HCT116 (cell line): ENCODE measurements around the gene FNDC7. TPM values are rescaled to one million over a fixed set of nuclear protein-coding genes. Genes with fewer than 3 reads are reported as not detected.
A peak's percentile ranks its signal among the peaks of the same experiment; 100 is the strongest.

Source experiments
- ATAC-seq: fragments of 200-7000 bp; cut with Tn5 transposase; 2 replicates; pipeline ENCODE4 v1.9.1; 2020; ENCODE audit warnings: mild to moderate bottlenecking, moderate library complexity
- BruUV-seq: library from RNA; stranded (reverse); fragments of 400-500 nt; replicated peaks from 2 replicates; lab custom pipeline; 2021; lab: Mats Ljungman, UMichigan
- CTCF ChIA-PET: fragments of 300-600 bp; sonication (Branson Sonifier 250); formaldehyde crosslinking; loops from one replicate; lab custom pipeline; 2021; ENCODE audit warnings: antibody characterized with exemption; lab: Charles Lee
- POLR2A ChIA-PET: fragments of 300-600, 350-600 bp; sonication (Branson Sonifier 250); formaldehyde crosslinking; loops from one replicate; lab custom pipeline; 2021; ENCODE audit warnings: antibody characterized with exemption; lab: Charles Lee
- RAD21 ChIA-PET, 2 experiments: fragments of 300-600 bp; sonication (Branson Sonifier 250); formaldehyde crosslinking; loops; one replicate each; lab custom pipeline; 2023; ENCODE audit warnings: low total read pairs in 2 of 2; ENCODE audit not compliant: uncharacterized antibody in 2 of 2, unreplicated experiment in 2 of 2, low non-redundant PET in 1 of 2; lab: Charles Lee
- DNase-seq: peaks from one replicate; pipeline ENCODE4 v3.0.0-alpha.2; 2010; ENCODE audit warnings: low read depth, low spot score
- H2AFZ ChIP-seq: fragments of 200-600 bp; shearing (Covaris generic), sonication (generic); 2 replicates; pipeline ENCODE4 v1.6.1; 2017; ENCODE audit warnings: low read depth, mixed run types, mixed read lengths, antibody characterized with exemption, low read length; ENCODE audit not compliant: poor library complexity, severe bottlenecking
- H3K27ac ChIP-seq: 2 replicates; pipeline ENCODE4 v1.5.1; 2012; ENCODE audit warnings: low read depth, low read length
- H3K27me3 ChIP-seq: fragments of 200-600 bp; sonication (generic); 2 replicates; pipeline ENCODE4 v1.6.1; 2016; ENCODE audit warnings: mixed run types, low read length, mixed read lengths; ENCODE audit not compliant: insufficient read depth
- H3K36me3 ChIP-seq, 2 experiments: fragments of 200-500 bp in 1 of 2; fragments of 200-600 bp in 1 of 2; sonication (Bioruptor generic) in 1 of 2; sonication (generic) in 1 of 2; 2 replicates each; pipeline versions ENCODE4 v1.5.1 to v1.6.1; 2014 to 2016; ENCODE audit warnings: low read length in 2 of 2, inconsistent platforms in 1 of 2, mixed read lengths in 1 of 2, mixed run types in 1 of 2; ENCODE audit not compliant: insufficient read depth in 2 of 2, control insufficient read depth in 1 of 2
- H3K4me1 ChIP-seq, 2 experiments: fragments of 200-600 bp in 1 of 2; sonication (generic) in 1 of 2; 2 replicates each; pipeline versions ENCODE4 v1.5.1 to v1.6.1; 2012 to 2017; ENCODE audit warnings: low read length in 2 of 2, inconsistent platforms in 1 of 2, mild to moderate bottlenecking in 1 of 2, mixed read lengths in 1 of 2, mixed run types in 1 of 2, moderate library complexity in 1 of 2; ENCODE audit not compliant: insufficient read depth in 2 of 2, control insufficient read depth in 1 of 2
- H3K4me2 ChIP-seq: fragments of 200-600 bp; sonication (generic); 2 replicates; pipeline ENCODE4 v1.6.1; 2017; ENCODE audit warnings: mixed run types, low read length, mixed read lengths
- H3K4me3 ChIP-seq, 2 experiments: fragments of 200-600 bp in 1 of 2; sonication (generic) in 1 of 2; replicated peaks in 1 of 2; 2 replicates each; pipeline ENCODE4 v1.5.1; 2011 to 2016; ENCODE audit warnings: low read length in 2 of 2, control low read depth in 1 of 2, low read depth in 1 of 2, mild to moderate bottlenecking in 1 of 2, mixed read lengths in 1 of 2, mixed run types in 1 of 2
- H3K79me2 ChIP-seq: fragments of 200-600 bp; sonication (generic); 2 replicates; pipeline ENCODE4 v1.6.1; 2017; ENCODE audit warnings: mild to moderate bottlenecking, mixed run types, low read length, moderate library complexity, mixed read lengths; ENCODE audit not compliant: insufficient read depth
- H3K9ac ChIP-seq: fragments of 200-600 bp; sonication (generic); 2 replicates; pipeline ENCODE4 v1.6.1; 2016; ENCODE audit warnings: low read length, mixed read lengths
- H3K9me2 ChIP-seq: fragments of 200-600 bp; sonication (generic), shearing (Covaris generic); 2 replicates; pipeline ENCODE4 v1.6.1; 2017; ENCODE audit warnings: mixed run types, mild to moderate bottlenecking, moderate library complexity; ENCODE audit not compliant: insufficient read depth
- H3K9me3 ChIP-seq, 2 experiments: fragments of 200-500 bp in 1 of 2; fragments of 200-600 bp in 1 of 2; sonication (Bioruptor generic) in 1 of 2; sonication (generic) in 1 of 2; 2 replicates each; pipeline ENCODE4 v1.6.1; 2014 to 2017; ENCODE audit warnings: low read length in 2 of 2, mixed read lengths in 2 of 2, inconsistent platforms in 1 of 2, low read depth in 1 of 2, mild to moderate bottlenecking in 1 of 2, mixed run types in 1 of 2, moderate library complexity in 1 of 2; ENCODE audit not compliant: control insufficient read depth in 1 of 2, insufficient read depth in 1 of 2
- H4K20me1 ChIP-seq: fragments of 200-600 bp; sonication (generic), shearing (Covaris generic); 2 replicates; pipeline ENCODE4 v1.6.1; 2017; ENCODE audit warnings: mixed run types, mild to moderate bottlenecking, moderate library complexity; ENCODE audit not compliant: insufficient read depth
- CBX3 ChIP-seq: IDR thresholded peaks from 2 replicates; pipeline ENCODE4 v1.6.1; 2012; ENCODE audit warnings: low read depth
- CEBPB ChIP-seq: IDR thresholded peaks from 2 replicates; pipeline ENCODE4 v1.6.1; 2012; ENCODE audit warnings: low read depth
- EGR1 ChIP-seq: IDR thresholded peaks from 2 replicates; pipeline ENCODE4 v1.6.1; 2012; ENCODE audit warnings: low read depth
- ELF1 ChIP-seq: IDR thresholded peaks from 2 replicates; pipeline ENCODE4 v1.6.1; 2012; ENCODE audit warnings: low read depth, borderline replicate concordance
- FOSL1 ChIP-seq: IDR thresholded peaks from 2 replicates; pipeline ENCODE4 v1.6.1; 2012; ENCODE audit warnings: low read depth
- MAX ChIP-seq: IDR thresholded peaks from 2 replicates; pipeline ENCODE4 v1.6.1; 2012
- REST ChIP-seq: IDR thresholded peaks from 2 replicates; pipeline ENCODE4 v1.6.1; 2012; ENCODE audit warnings: low read depth
- SRF ChIP-seq: IDR thresholded peaks from 2 replicates; pipeline ENCODE4 v1.6.1; 2012; ENCODE audit warnings: low read depth
- TCF7L2 ChIP-seq: IDR thresholded peaks from 2 replicates; pipeline ENCODE4 v1.7.0; 2011; ENCODE audit warnings: borderline replicate concordance, inconsistent platforms; ENCODE audit not compliant: insufficient read depth, insufficient read length; ENCODE audit errors: extremely low read depth
- ZBTB33 ChIP-seq: IDR thresholded peaks from 2 replicates; pipeline ENCODE4 v1.6.1; 2011; ENCODE audit warnings: mild to moderate bottlenecking, low read length, moderate library complexity; ENCODE audit not compliant: insufficient replicate concordance; ENCODE audit errors: extremely low read depth
- ZNF274 ChIP-seq: fragments of 200-500 bp; sonication (Bioruptor generic); IDR thresholded peaks from 2 replicates; pipeline ENCODE4 v1.6.1; 2014; ENCODE audit warnings: mild to moderate bottlenecking, low read depth, low read length, inconsistent platforms
- intact Hi-C: fragments of 100-400 bp; cut with micrococcal nuclease; formaldehyde crosslinking; loops from 2 replicates; pipeline ENCODE4 v1.10.0; 2022
- total RNA-seq: library from RNA; stranded (reverse); gene quantifications from one replicate; pipeline ENCODE4 v1.2.1, GENCODE V29; 2021; ENCODE audit not compliant: unreplicated experiment

Gene FNDC7
- total RNA-seq, 1 experiment from 2014 or later: 0.10 TPM

- CTCF ChIA-PET: interaction anchor here (2.8 kb wide), 1 partner anchor 13 kb away, joined by 6 read pairs; the partner anchor contains the start of gene PRPF38B
- intact Hi-C loops: no loop called here
- H3K4me2 ChIP-seq: peak overlapping the region; percentile 39
These were observed 8.2 kb upstream of the FNDC7 start for GRCh38 chr1:108704496-108704895.

More at GRCh38 chr1:108704496-108704895, 8.2 kb upstream of the FNDC7 start:
- ChIA-PET RAD21 (no interaction called here), POLR2A (interaction anchor here (1.2 kb wide), 1 partner anchor 13 kb away, joined by 7 read pairs; the partner anchor contains the start of gene PRPF38B)
- BruUV-seq: no TSS peak
- H4K20me1 ChIP-seq: peaks cover 5% of the 10 kb centered on the region; the same call in 1 of the 2 replicates
- peaks cover 5 to 12% of the 10 kb centered on the region in 2 experiments for H3K4me1 ChIP-seq
- no peaks in the 10 kb centered on the region for H3K9me3 ChIP-seq
- no peak for TF ChIP-seq CEBPB
- no peak for TF ChIP-seq REST
- no peak for TF ChIP-seq TCF7L2
- TF ChIP-seq SRF: no peak
- no peak for TF ChIP-seq EGR1
- TF ChIP-seq CBX3: no peak
- TF ChIP-seq ZNF274: no peak
- no peak for TF ChIP-seq FOSL1
- no peak for TF ChIP-seq MAX
- TF ChIP-seq ZBTB33: no peak
- no peak for TF ChIP-seq ELF1
- no peaks in the 10 kb centered on the region for H3K79me2 ChIP-seq
- no peak for DNase-seq
- no peaks in the 10 kb centered on the region for H3K9me2 ChIP-seq
- no peak overlapping the region for H3K4me3 ChIP-seq
- H3K9ac ChIP-seq: no peak overlapping the region
- no peak for ATAC-seq
- peaks cover 11 to 16% of the 10 kb centered on the region in 2 experiments for H3K36me3 ChIP-seq
- H3K27me3 ChIP-seq: no peaks in the 10 kb centered on the region
- H3K27ac ChIP-seq: no peak overlapping the region
- H2AFZ ChIP-seq: no peak overlapping the region
